MM.1S (cell line): ENCODE data around the gene LCE1A.

Experiments used
- EZH2 ChIP-seq: fragments of 300-600 bp; sonication (generic); optimal IDR thresholded peaks from 2 replicates; pipeline ENCODE3; 2017; ENCODE audit warnings: low read depth, mild to moderate bottlenecking, antibody characterized with exemption, low read length, mixed read lengths
- TF ChIP-seq, protein P1 (sequence below): fragments of 300-600 bp; sonication (generic); IDR thresholded peaks from 2 replicates; pipeline ENCODE4 v1.5.1; 2016; ENCODE audit warnings: antibody characterized with exemption, low read length, mixed read lengths

DNA sequence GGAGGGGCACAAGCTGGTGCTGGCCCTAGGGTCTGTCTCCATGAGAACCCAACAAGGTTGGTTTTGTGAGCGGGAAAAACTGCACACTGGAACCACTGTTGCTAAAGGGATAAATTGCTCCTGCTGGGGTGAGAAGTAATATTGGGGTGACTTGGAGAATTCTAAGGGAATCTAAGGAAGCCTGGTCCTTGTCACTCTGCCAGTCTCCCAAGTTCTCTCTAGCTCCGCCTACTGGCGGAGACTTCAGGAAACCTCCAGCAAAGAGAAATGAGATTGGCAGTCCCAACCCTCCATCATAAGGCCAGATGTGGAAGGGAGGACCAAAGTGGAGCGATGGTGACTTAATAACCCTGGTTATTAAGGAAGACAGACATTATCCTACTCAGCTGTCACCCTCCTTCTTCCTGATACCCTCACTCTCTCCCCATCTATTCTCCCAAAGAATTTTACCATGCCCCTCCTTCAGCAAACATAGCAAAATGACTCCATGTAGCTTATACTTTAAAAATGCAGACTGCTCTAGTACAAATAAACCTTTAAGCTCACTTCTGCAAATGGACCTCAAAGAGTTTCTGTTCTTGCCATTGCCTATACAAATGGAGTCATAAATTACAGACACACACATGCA lies 49.6 kb upstream of the LCE1A start:
- TF ChIP-seq, protein P1, sequence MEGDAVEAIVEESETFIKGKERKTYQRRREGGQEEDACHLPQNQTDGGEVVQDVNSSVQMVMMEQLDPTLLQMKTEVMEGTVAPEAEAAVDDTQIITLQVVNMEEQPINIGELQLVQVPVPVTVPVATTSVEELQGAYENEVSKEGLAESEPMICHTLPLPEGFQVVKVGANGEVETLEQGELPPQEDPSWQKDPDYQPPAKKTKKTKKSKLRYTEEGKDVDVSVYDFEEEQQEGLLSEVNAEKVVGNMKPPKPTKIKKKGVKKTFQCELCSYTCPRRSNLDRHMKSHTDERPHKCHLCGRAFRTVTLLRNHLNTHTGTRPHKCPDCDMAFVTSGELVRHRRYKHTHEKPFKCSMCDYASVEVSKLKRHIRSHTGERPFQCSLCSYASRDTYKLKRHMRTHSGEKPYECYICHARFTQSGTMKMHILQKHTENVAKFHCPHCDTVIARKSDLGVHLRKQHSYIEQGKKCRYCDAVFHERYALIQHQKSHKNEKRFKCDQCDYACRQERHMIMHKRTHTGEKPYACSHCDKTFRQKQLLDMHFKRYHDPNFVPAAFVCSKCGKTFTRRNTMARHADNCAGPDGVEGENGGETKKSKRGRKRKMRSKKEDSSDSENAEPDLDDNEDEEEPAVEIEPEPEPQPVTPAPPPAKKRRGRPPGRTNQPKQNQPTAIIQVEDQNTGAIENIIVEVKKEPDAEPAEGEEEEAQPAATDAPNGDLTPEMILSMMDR = peak; percentile 54
- no peak for TF ChIP-seq EZH2
